T-helper 2 cell (primary cell): ENCODE data around the gene GRAMD4.

ENCODE experiments used
- DNase-seq, 5 experiments: peaks; one replicate each; pipeline versions ENCODE4 v3.0.0 to v3.0.0-alpha.2; 2012 to 2022

Gene GRAMD4

GRCh38 chr22:46694416-46695170 lies 74.4 kb downstream of the GRAMD4 start:
- DNase-seq: no peak

- DNase-seq: no peak
Observed at GRCh38 chr22:46695346-46696228, 75.4 kb downstream of the GRAMD4 start.

GRCh38 chr22:46696229-46696518 lies 76.0 kb downstream of the GRAMD4 start:
- no peak for DNase-seq

- DNase-seq: no peak
Observed at GRCh38 chr22:46696614-46697013, 76.4 kb downstream of the GRAMD4 start.

GRCh38 chr22:46697811-46698515 lies 77.8 kb downstream of the GRAMD4 start:
- DNase-seq: no peak

GRCh38 chr22:46699091-46699490 lies 78.9 kb downstream of the GRAMD4 start:
- no peak for DNase-seq

- DNase-seq: no peak
Observed at GRCh38 chr22:46701262-46701661, 81.1 kb downstream of the GRAMD4 start.

GRCh38 chr22:46703171-46703995 lies 83.2 kb downstream of the GRAMD4 start:
- DNase-seq: no peak

GRCh38 chr22:46703996-46704370 lies 83.8 kb downstream of the GRAMD4 start:
- DNase-seq: no peak

- no peak for DNase-seq
Observed at GRCh38 chr22:46706060-46706459, 85.9 kb downstream of the GRAMD4 start.

GRCh38 chr22:46707305-46707704 lies 87.1 kb downstream of the GRAMD4 start:
- no peak for DNase-seq

GRCh38 chr22:46707827-46708570 lies 87.8 kb downstream of the GRAMD4 start:
- no peak for DNase-seq

GRCh38 chr22:46708766-46709330 lies 88.7 kb downstream of the GRAMD4 start:
- DNase-seq: no peak

- no peak for DNase-seq
Observed at GRCh38 chr22:46710806-46711205, 90.6 kb downstream of the GRAMD4 start.

GRCh38 chr22:46712288-46712687 lies 92.1 kb downstream of the GRAMD4 start:
- DNase-seq: no peak

GRCh38 chr22:46714550-46714949 lies 94.4 kb downstream of the GRAMD4 start:
- no peak for DNase-seq

GRCh38 chr22:46719921-46720320 lies 99.7 kb downstream of the GRAMD4 start:
- no peak for DNase-seq

- DNase-seq: no peak
Observed at GRCh38 chr22:46721501-46722085, 101.4 kb downstream of the GRAMD4 start.

GRCh38 chr22:46723882-46724281 lies 103.7 kb downstream of the GRAMD4 start:
- DNase-seq: no peak

GRCh38 chr22:46725096-46725495 lies 104.9 kb downstream of the GRAMD4 start:
- DNase-seq: no peak
